K562 (cell line): ENCODE results near the gene GPHN. TPM values are rescaled to one million over a fixed set of nuclear protein-coding genes. Genes with fewer than 3 reads are reported as not detected.

Source experiments
- ATAC-seq: fragments of 200-7000 bp; cut with Tn5 transposase; 3 replicates; pipeline ENCODE4 v1.9.1; 2020; ENCODE audit warnings: moderate library complexity
- BruUV-seq: library from RNA; stranded (reverse); fragments of 400-500 nt; replicated peaks from 2 replicates; lab custom pipeline; 2021; lab: Mats Ljungman, UMichigan
- CTCF ChIA-PET: fragments of 300-600 bp; formaldehyde crosslinking; extraction: SDS; loops from one replicate; lab custom pipeline; 2021; ENCODE audit warnings: low intra/inter-chr PET ratio; lab: Yijun Ruan, JAX
- POLR2A ChIA-PET: fragments of 300-600, 350-650 bp; sonication (Branson Sonifier 250); formaldehyde crosslinking; extraction: SDS; loops from one replicate; lab custom pipeline; 2021; ENCODE audit warnings: antibody characterized with exemption, inconsistent platforms; lab: Yijun Ruan, JAX
- DNase-seq, 4 experiments: peaks; one replicate each; pipeline versions ENCODE4 v3.0.0 to v3.0.0-alpha.2; 2011 to 2018; ENCODE audit warnings: low spot score in 3 of 4, mixed read lengths in 3 of 4; ENCODE audit errors: extremely low read depth in 1 of 4
- FAIRE-seq: peaks from 2 replicates; lab custom pipeline; 2011; peaks lifted over from hg19 to GRCh38; lab: Jason Lieb, UNC
- H2AFZ ChIP-seq: 2 replicates; pipeline ENCODE4 v1.6.0; 2011; ENCODE audit warnings: low read depth, low read length, control low read depth, inconsistent platforms
- H3K27ac ChIP-seq: fragments of 200-600 bp; 3 replicates; pipeline ENCODE4 v1.8.0; 2011; ENCODE audit warnings: low read depth, mild to moderate bottlenecking, control low read depth, inconsistent platforms, low read length, moderate library complexity, mixed read lengths; ENCODE audit errors: extremely low read depth
- H3K27me3 ChIP-seq, 2 experiments: fragments of 300-600 bp in 1 of 2; 2 replicates in 1 of 2; 3 replicates in 1 of 2; pipeline versions ENCODE4 v1.6.0 to v1.8.0; 2011; ENCODE audit warnings: inconsistent platforms in 2 of 2, low read length in 2 of 2, mild to moderate bottlenecking in 1 of 2, mixed read lengths in 1 of 2, moderate library complexity in 1 of 2; ENCODE audit not compliant: control insufficient read depth in 2 of 2, insufficient read depth in 2 of 2
- H3K36me3 ChIP-seq: fragments of 300-600 bp; 3 replicates; pipeline ENCODE4 v1.8.0; 2011; ENCODE audit warnings: mild to moderate bottlenecking, low read length, inconsistent platforms; ENCODE audit not compliant: control insufficient read depth, insufficient read depth
- H3K4me1 ChIP-seq, 2 experiments: fragments of 200-600 bp in 1 of 2; replicated peaks in 1 of 2; 2 replicates in 1 of 2; 3 replicates in 1 of 2; pipeline versions ENCODE4 v1.5.1 to v1.8.0; 2011; ENCODE audit warnings: inconsistent platforms in 2 of 2, low read length in 2 of 2, mild to moderate bottlenecking in 1 of 2, mixed read lengths in 1 of 2, moderate library complexity in 1 of 2; ENCODE audit not compliant: control insufficient read depth in 2 of 2, insufficient read depth in 2 of 2
- H3K4me2 ChIP-seq: 2 replicates; pipeline ENCODE4 v1.6.1; 2011; ENCODE audit warnings: low read length, control low read depth, inconsistent platforms, mixed read lengths; ENCODE audit not compliant: insufficient read depth
- H3K4me3 ChIP-seq: fragments of 200-600 bp; sonication (generic), shearing (Covaris generic); 2 replicates; pipeline ENCODE4 v1.5.1; 2016; ENCODE audit warnings: control low read depth, inconsistent platforms
- H3K79me2 ChIP-seq: fragments of 200-600 bp; 3 replicates; pipeline ENCODE4 v1.8.0; 2011; ENCODE audit warnings: low read length, inconsistent platforms; ENCODE audit not compliant: control insufficient read depth, insufficient read depth
- H3K9ac ChIP-seq, 2 experiments: 2 replicates each; pipeline versions ENCODE4 v1.6.0 to v1.6.1; 2011; ENCODE audit warnings: low read depth in 2 of 2, low read length in 2 of 2, control low read depth in 1 of 2, inconsistent platforms in 1 of 2, mild to moderate bottlenecking in 1 of 2, mixed read lengths in 1 of 2; ENCODE audit not compliant: insufficient read depth in 1 of 2
- H3K9me1 ChIP-seq: one replicate; pipeline ENCODE4 v1.6.0; 2011; ENCODE audit warnings: inconsistent platforms, mild to moderate bottlenecking, low read length, moderate library complexity; ENCODE audit not compliant: control insufficient read depth, insufficient read depth
- H3K9me3 ChIP-seq: replicated peaks from 2 replicates; pipeline ENCODE4 v1.5.1; 2011; ENCODE audit warnings: low read depth, low read length, inconsistent platforms; ENCODE audit not compliant: control insufficient read depth, insufficient read depth
- H4K20me1 ChIP-seq: replicated peaks from 2 replicates; pipeline ENCODE4 v1.6.1; 2011; ENCODE audit warnings: low read length, inconsistent platforms, mixed read lengths; ENCODE audit not compliant: control insufficient read depth, insufficient read depth
- CBX3 ChIP-seq, 2 experiments: IDR thresholded peaks; 1 replicate in 1 of 2; 2 replicates in 1 of 2; pipeline ENCODE4 v1.6.1; 2012; ENCODE audit warnings: inconsistent platforms in 2 of 2, low read length in 2 of 2, borderline replicate concordance in 1 of 2, control low read depth in 1 of 2
- CGGBP1 ChIP-seq: fragments of 250-450 bp; sonication (Bioruptor Pico); IDR thresholded peaks from 2 replicates; pipeline ENCODE4 v1.9.0; 2021; ENCODE audit warnings: mild to moderate bottlenecking
- CLOCK ChIP-seq: fragments of 250-450 bp; sonication (Bioruptor Pico); IDR thresholded peaks from 2 replicates; pipeline ENCODE4 v1.4.0; 2020; ENCODE audit warnings: mild to moderate bottlenecking, moderate library complexity, borderline replicate concordance
- CREB3L1 ChIP-seq: fragments of 450-650 bp; IDR thresholded peaks from 2 replicates; pipeline ENCODE4 v1.6.1; 2014; ENCODE audit warnings: low read depth, mild to moderate bottlenecking, moderate library complexity, borderline replicate concordance
- HDAC8 ChIP-seq: fragments of 450-650 bp; IDR thresholded peaks from 2 replicates; pipeline ENCODE4 v1.6.1; 2016; ENCODE audit warnings: mild to moderate bottlenecking, missing genetic modification characterization, moderate library complexity, missing compliant biosample characterization
- HMGN3 ChIP-seq: IDR thresholded peaks from 2 replicates; pipeline ENCODE4 v1.6.1; 2011; ENCODE audit warnings: borderline replicate concordance, low read depth, mild to moderate bottlenecking, mixed read lengths, low read length; ENCODE audit not compliant: insufficient read length; ENCODE audit errors: extremely low read depth
- HNRNPH1 ChIP-seq: fragments of 200-400 bp; formaldehyde crosslinking; optimal IDR thresholded peaks from 2 replicates; pipeline ENCODE3; 2017; ENCODE audit warnings: low read depth, mild to moderate bottlenecking, low read length, moderate library complexity
- KAT7 ChIP-seq: sonication (generic); formaldehyde crosslinking; IDR thresholded peaks from 2 replicates; pipeline ENCODE4 v1.8.0; 2022; ENCODE audit warnings: missing genetic modification reagents, mild to moderate bottlenecking, borderline replicate concordance
- KHSRP ChIP-seq: fragments of 450-650 bp; IDR thresholded peaks from 2 replicates; pipeline ENCODE4 v1.6.1; 2017
- MXD1 ChIP-seq: fragments of 250-450 bp; sonication (Bioruptor Pico); IDR thresholded peaks from 2 replicates; pipeline ENCODE4 v1.8.0; 2021; ENCODE audit warnings: borderline replicate concordance, mild to moderate bottlenecking, moderate library complexity; ENCODE audit not compliant: poor library complexity, severe bottlenecking
- NFE2L1 ChIP-seq: fragments of 450-650 bp; IDR thresholded peaks from 2 replicates; pipeline ENCODE4 v1.6.1; 2016; ENCODE audit warnings: missing genetic modification characterization, low read depth, mild to moderate bottlenecking, missing compliant biosample characterization, moderate library complexity, borderline replicate concordance
- PHB ChIP-seq: fragments of 250-450 bp; sonication (Bioruptor Pico); IDR thresholded peaks from 2 replicates; pipeline ENCODE4 v1.5.0; 2021
- POU5F1 ChIP-seq: fragments of 150-350 bp; IDR thresholded peaks from 2 replicates; pipeline ENCODE4 v1.6.1; 2014; ENCODE audit warnings: borderline replicate concordance, low read length, low read depth, mild to moderate bottlenecking; ENCODE audit not compliant: partially characterized antibody
- PTBP1 ChIP-seq: fragments of 200-400 bp; formaldehyde crosslinking; IDR thresholded peaks from 2 replicates; pipeline ENCODE4 v1.6.1; 2017; ENCODE audit warnings: low read depth, low read length
- ZNF280A ChIP-seq: fragments of 450-650 bp; IDR thresholded peaks from 2 replicates; pipeline ENCODE4 v1.6.1; 2018; ENCODE audit warnings: mild to moderate bottlenecking, low read depth; ENCODE audit not compliant: partially characterized antibody
- ZNF354B ChIP-seq: fragments of 250-450 bp; sonication (Bioruptor Pico); IDR thresholded peaks from 2 replicates; pipeline ENCODE4 v1.4.0; 2020
- ZNF717 ChIP-seq: fragments of 250-450 bp; sonication (Bioruptor Pico); IDR thresholded peaks from 2 replicates; pipeline ENCODE4 v1.5.0; 2021
- WGBS: fragments of 100-300 bp; shearing (Covaris generic); methylation state at CpG from one replicate; pipeline ENCODE4 v1.1.6; 2016; ENCODE audit warnings: low coverage, mixed read lengths; ENCODE audit not compliant: insufficient coverage; ENCODE audit errors: missing lambda C conversion rate; 5-methylcytosine and 5-hydroxymethylcytosine counted together
- in situ Hi-C: fragments of 300-500 bp; cut with MboI; formaldehyde crosslinking; loops from 4 replicates; pipeline ENCODE4 v1.15.0; 2018; ENCODE audit warnings: inconsistent platforms, mixed read lengths
- intact Hi-C: fragments of 100-400 bp; cut with micrococcal nuclease; formaldehyde crosslinking; loops from 2 replicates; pipeline ENCODE4 v1.14.2; 2022
- polyA plus RNA-seq, 8 experiments: library from polyadenylated mRNA; depleted of rRNA in 4 of 8; stranded (reverse) in 5 of 8; unstranded in 3 of 8; fragments of >200 nt; fragmentation: Nextera tagmentation in 2 of 8; fragmentation: Illumina TruSeq in 1 of 8; extraction: Ambion mirVana in 2 of 8; extraction: Trizol in 1 of 8; gene quantifications; 2 replicates each; pipeline versions ENCODE4 v1.2.1 to v1.2.3, GENCODE V29; 2011 to 2014; ENCODE audit warnings: inconsistent platforms in 1 of 8, missing spikeins in 1 of 8
- total RNA-seq, 7 experiments: library from RNA; depleted of rRNA in 6 of 7; stranded (reverse); fragments of >200 nt in 6 of 7; fragmentation: Illumina TruSeq in 2 of 7; extraction: Trizol in 2 of 7; gene quantifications; 2 replicates each; pipeline versions ENCODE4 v1.2.1 to v1.2.3, GENCODE V29; 2011 to 2021; ENCODE audit warnings: low replicate concordance in 1 of 7

GPHN gene
- total and polyA plus RNA-seq, 9 of the 15 experiments (the other 6 are each of a cell fraction or from before 2014, with no cell fraction given), result 5.9 to 16.0 (median 11.4) TPM

GRCh38 chr14:66563731-66564130 lies 55.8 kb downstream of the GPHN start:
- BruUV-seq, result no TSS peak
- no peaks in the 10 kb centered on the region; the same call in 2 of the 3 replicates for H3K79me2 ChIP-seq
- WGBS, result 89% methylated on average over 2 of the region's 2 CpGs
- FAIRE-seq (no peak), DNase-seq (no peak)
- TF ChIP-seq HDAC8 (no peak), ZNF354B (CRISPR knock-in tag) (no peak), POU5F1 (no peak), KHSRP (no peak), ZNF280A (no peak), CGGBP1 (CRISPR knock-in tag) (no peak), MXD1 (CRISPR knock-in tag) (no peak), CBX3 (IDR thresholded peaks at IDR 0.05; ENCODE audit: borderline replicate concordance in 1 of 2, low read length in 2 of 2) (no peak), CREB3L1 (no peak), HNRNPH1 (no peak), ZNF717 (CRISPR knock-in tag) (no peak), HMGN3 (no peak), PHB (CRISPR knock-in tag) (no peak), NFE2L1 (tag) (no peak), KAT7 (CRISPR knock-in tag) (no peak), CLOCK (CRISPR knock-in tag) (no peak), PTBP1 (no peak)
- TF ChIP-seq, all 486 proteins: peak for 0
- Histone ChIP-seq H4K20me1 (no peaks in the 10 kb centered on the region), H3K36me3 (no peaks in the 10 kb centered on the region), H3K4me3 (no peak overlapping the region), H3K27me3 (no peaks in the 10 kb centered on the region), H2AFZ (no peak overlapping the region), H3K9me3 (no peaks in the 10 kb centered on the region), H3K9me1 (no peaks in the 10 kb centered on the region), H3K27ac (no peak overlapping the region), H3K4me1 (no peaks in the 10 kb centered on the region), H3K4me2 (no peak overlapping the region), H3K9ac (no peak overlapping the region)
- CTCF ChIA-PET, result no interaction called here
- no peak for ATAC-seq
- in situ Hi-C loops, result no loop called here
- POLR2A ChIA-PET, result no interaction called here
- intact Hi-C loops, result no loop called here
